Parathyroid adenoma (tissue), 2 donors: Measurements from ENCODE around the gene MEN1.

Experiments
- H2AFZ ChIP-seq: fragments of 300-600 bp; sonication (generic); one replicate; pipeline ENCODE4 v1.7.0; 2017; ENCODE audit warnings: antibody characterized with exemption, mild to moderate bottlenecking
- H3K27ac ChIP-seq: fragments of 300-600 bp; sonication (generic); one replicate; pipeline ENCODE4 v1.7.0; 2017
- H3K27me3 ChIP-seq: fragments of 300-600 bp; sonication (generic); one replicate; pipeline ENCODE4 v1.7.0; 2017; ENCODE audit warnings: low read length; ENCODE audit not compliant: control insufficient read depth, insufficient read depth
- H3K36me3 ChIP-seq: fragments of 300-600 bp; sonication (generic); one replicate; pipeline ENCODE4 v1.7.0; 2017; ENCODE audit warnings: low read length; ENCODE audit not compliant: control insufficient read depth, insufficient read depth
- H3K4me1 ChIP-seq: fragments of 300-600 bp; sonication (generic); one replicate; pipeline ENCODE4 v1.7.0; 2017; ENCODE audit warnings: control low read depth
- H3K4me2 ChIP-seq: fragments of 300-600 bp; sonication (generic); one replicate; pipeline ENCODE4 v1.7.0; 2017; ENCODE audit warnings: low read length
- H3K4me3 ChIP-seq: fragments of 300-600 bp; sonication (generic); one replicate; pipeline ENCODE4 v1.7.0; 2017; ENCODE audit warnings: low read depth, low read length
- H3K79me2 ChIP-seq: fragments of 300-600 bp; sonication (generic); one replicate; pipeline ENCODE4 v1.7.0; 2017; ENCODE audit warnings: control low read depth
- H3K9ac ChIP-seq: fragments of 300-600 bp; sonication (generic); one replicate; pipeline ENCODE4 v1.7.0; 2017; ENCODE audit warnings: mild to moderate bottlenecking
- H3K9me3 ChIP-seq: fragments of 300-600 bp; sonication (generic); one replicate; pipeline ENCODE4 v1.7.0; 2017; ENCODE audit warnings: low read length; ENCODE audit not compliant: control insufficient read depth
- CTCF ChIP-seq: fragments of 300-600 bp; sonication (generic); IDR thresholded peaks from one replicate; pipeline ENCODE4 v1.7.0; 2017; ENCODE audit warnings: antibody characterized with exemption, mild to moderate bottlenecking
- donor health status: primary hyperparathyroidism.

Gene MEN1

DNA sequence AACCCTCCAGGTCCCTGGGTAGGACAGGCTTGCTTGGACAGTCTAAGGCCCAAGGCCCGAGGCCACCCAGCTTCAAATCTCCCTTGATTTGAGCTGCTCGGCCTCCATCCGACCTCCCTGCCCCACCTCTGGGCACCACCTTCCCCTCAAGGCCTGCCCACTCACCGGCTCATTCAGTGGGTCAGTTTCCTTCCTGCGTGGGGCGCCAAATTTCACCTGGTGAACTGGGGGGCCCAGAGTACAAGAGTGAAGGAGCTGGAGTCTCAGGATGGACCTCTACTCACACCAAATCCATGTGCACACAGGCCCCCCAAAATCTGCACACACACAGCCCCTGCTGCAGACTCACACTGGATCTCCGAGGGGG lies 11.1 kb downstream of the MEN1 start:
- no peaks in the 10 kb centered on the region for H3K9me3 ChIP-seq
- no peaks in the 10 kb centered on the region for H3K27me3 ChIP-seq
- no peak overlapping the region for H3K4me3 ChIP-seq
- H3K79me2 ChIP-seq, result no peaks in the 10 kb centered on the region
- no peak overlapping the region for H2AFZ ChIP-seq
- H3K4me2 ChIP-seq, result no peak overlapping the region
- H3K36me3 ChIP-seq, result no peaks in the 10 kb centered on the region
- H3K27ac ChIP-seq, result no peak overlapping the region
- peaks cover 5% of the 10 kb centered on the region for H3K4me1 ChIP-seq
- TF ChIP-seq CTCF, result no peak
- H3K9ac ChIP-seq, result no peak overlapping the region

- TF ChIP-seq CTCF, result no peak
- no peak overlapping the region for H3K9ac ChIP-seq
- H3K79me2 ChIP-seq, result no peaks in the 10 kb centered on the region
- H3K9me3 ChIP-seq, result no peaks in the 10 kb centered on the region
- H3K4me3 ChIP-seq, result no peak overlapping the region
- H2AFZ ChIP-seq, result no peak overlapping the region
- no peaks in the 10 kb centered on the region for H3K36me3 ChIP-seq
- no peak overlapping the region for H3K4me2 ChIP-seq
- no peaks in the 10 kb centered on the region for H3K4me1 ChIP-seq
- no peaks in the 10 kb centered on the region for H3K27me3 ChIP-seq
- no peak overlapping the region for H3K27ac ChIP-seq
Measured at GRCh38 chr11:64796757-64797541, 13.4 kb downstream of the MEN1 start.

DNA sequence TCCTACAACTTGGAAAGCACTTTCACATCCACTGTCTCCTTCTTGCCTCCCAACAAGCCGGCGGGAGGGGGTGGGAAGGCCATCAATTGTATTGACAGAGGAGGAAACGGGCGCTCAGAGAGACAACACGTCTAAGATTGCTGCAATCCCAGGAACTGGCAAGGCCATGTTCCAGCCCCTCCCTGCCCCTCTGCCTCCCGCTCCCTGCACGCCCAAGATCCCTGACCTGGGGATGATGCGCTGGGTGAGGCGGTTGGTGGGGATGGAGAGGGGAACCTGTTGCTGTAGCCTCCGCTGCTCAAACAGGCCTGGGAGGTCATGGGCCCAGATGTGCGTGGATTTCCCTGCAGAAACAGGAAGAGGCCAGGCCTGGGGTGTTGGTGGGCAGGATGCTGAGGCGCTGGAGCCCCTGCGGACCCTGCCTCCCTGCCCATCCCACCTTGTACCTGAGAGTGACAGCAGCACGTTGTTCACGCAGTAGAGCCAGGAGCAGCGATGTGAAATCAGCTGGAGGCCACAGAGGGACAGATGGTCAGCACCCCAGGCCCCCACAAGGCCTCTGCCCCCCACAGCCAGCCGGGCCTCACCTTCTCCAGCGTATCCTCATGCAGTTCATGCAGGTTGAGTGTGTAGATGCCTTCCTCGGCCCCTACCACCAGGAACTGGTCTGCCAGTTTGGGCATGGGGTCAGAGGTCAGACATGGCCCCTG lies 14.1 kb downstream of the MEN1 start:
- Histone ChIP-seq H3K9me3 (no peaks in the 10 kb centered on the region), H3K36me3 (no peaks in the 10 kb centered on the region), H3K9ac (no peak overlapping the region), H3K79me2 (no peaks in the 10 kb centered on the region), H3K4me3 (no peak overlapping the region), H3K27ac (no peak overlapping the region), H3K4me1 (no peaks in the 10 kb centered on the region), H3K4me2 (no peak overlapping the region), H3K27me3 (no peaks in the 10 kb centered on the region), H2AFZ (no peak overlapping the region)
- no peak for TF ChIP-seq CTCF

DNA sequence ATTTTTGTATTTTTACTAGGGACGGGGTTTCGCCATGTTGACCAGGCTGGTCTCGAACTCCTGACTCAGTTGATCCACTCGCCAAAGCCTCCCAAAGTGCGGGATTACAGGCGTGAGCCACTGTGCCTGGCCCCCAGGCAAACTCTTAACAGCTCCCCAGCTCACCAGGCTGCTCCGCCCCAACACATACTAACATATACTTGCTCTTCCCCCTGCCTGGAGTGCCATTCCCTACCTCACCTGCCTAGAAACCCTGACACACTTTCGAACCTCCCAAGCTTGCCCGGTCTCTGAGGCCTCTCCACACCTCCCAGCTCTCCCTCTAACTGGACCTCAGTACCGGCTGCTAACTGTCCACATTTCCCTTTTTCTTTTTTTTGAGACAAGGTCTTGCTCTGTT lies 15.8 kb downstream of the MEN1 start:
- Histone ChIP-seq H3K4me1 (no peaks in the 10 kb centered on the region), H3K9me3 (no peaks in the 10 kb centered on the region), H3K4me2 (no peak overlapping the region), H3K79me2 (no peaks in the 10 kb centered on the region), H3K27ac (no peak overlapping the region), H3K4me3 (no peak overlapping the region), H2AFZ (no peak overlapping the region), H3K27me3 (no peaks in the 10 kb centered on the region), H3K36me3 (no peaks in the 10 kb centered on the region), H3K9ac (no peak overlapping the region)
- TF ChIP-seq CTCF, result no peak
